Heart left ventricle (tissue), 16 donors: ENCODE results near the gene HOXC11. TPM values are rescaled to one million over a fixed set of nuclear protein-coding genes. Genes with fewer than 3 reads are reported as not detected.
A peak's percentile ranks its signal among the peaks of the same experiment; 100 is the strongest.

Experiments used
- ATAC-seq, 4 donors: fragments of 200-7000 bp; cut with Tn5 transposase; one replicate each; pipeline ENCODE4 v1.9.1; 2020 to 2022; ENCODE audit warnings: moderate library complexity in 4 of 4, mild to moderate bottlenecking in 3 of 4, moderate number of reproducible peaks in 1 of 4
- DNase-seq, 5 donors: peaks; one replicate each; pipeline ENCODE4 v3.0.0-alpha.2; 2020
- H3K27ac ChIP-seq, 12 donors: fragments of 200-600 bp; sonication (generic) in 4 of 12; one replicate each; pipeline versions ENCODE4 v1.5.0 to v1.8.0; 2016 to 2022; ENCODE audit warnings: mild to moderate bottlenecking in 2 of 12
- H3K27me3 ChIP-seq, 9 donors: fragments of 200-600 bp; sonication (generic) in 2 of 9; one replicate each; pipeline versions ENCODE4 v1.5.1 to v1.8.0; 2016 to 2022; ENCODE audit warnings: mild to moderate bottlenecking in 3 of 9
- H3K36me3 ChIP-seq, 9 donors: fragments of 200-600 bp; sonication (generic) in 2 of 9; one replicate each; pipeline versions ENCODE4 v1.5.0 to v1.8.0; 2018 to 2022; ENCODE audit warnings: mild to moderate bottlenecking in 2 of 9
- H3K4me1 ChIP-seq, 12 donors: fragments of 200-600 bp; sonication (generic) in 4 of 12; one replicate each; pipeline versions ENCODE4 v1.5.0 to v1.8.0; 2016 to 2022; ENCODE audit warnings: mild to moderate bottlenecking in 3 of 12
- H3K4me3 ChIP-seq, 12 donors: fragments of 200-600 bp; sonication (generic) in 4 of 12; one replicate each; pipeline versions ENCODE4 v1.5.0 to v1.8.0; 2017 to 2022; ENCODE audit warnings: mild to moderate bottlenecking in 9 of 12, moderate library complexity in 4 of 12
- H3K9me3 ChIP-seq, 12 donors: fragments of 200-600 bp; sonication (generic) in 4 of 12; one replicate each; pipeline versions ENCODE4 v1.5.0 to v1.8.0; 2016 to 2022; ENCODE audit warnings: mild to moderate bottlenecking in 1 of 12
- POLR2A ChIP-seq, 2 donors: fragments of 450-650 bp; IDR thresholded peaks; one replicate each; pipeline ENCODE4 v1.6.1; 2017; ENCODE audit warnings: antibody characterized with exemption in 2 of 2, mild to moderate bottlenecking in 2 of 2, moderate library complexity in 2 of 2
- WGBS, 4 donors: extraction: QIAGEN DNeasy Blood & Tissue Kit in 2 of 4; methylation state at CpG; one replicate each; pipeline versions ENCODE4 v1.1.5 to v1.1.7; 2013 to 2018; 5-methylcytosine and 5-hydroxymethylcytosine counted together
- intact Hi-C, 10 donors: fragments of 100-400 bp; cut with DNase I; formaldehyde crosslinking; loops; one replicate each; pipeline versions ENCODE4 v1.11.1 to v1.14.2; 2022
- polyA plus RNA-seq, 2 donors: library from polyadenylated mRNA; stranded (reverse); fragments of 200-250 nt; gene quantifications; one replicate each; pipeline ENCODE4 v1.2.3, GENCODE V29; 2013
- total RNA-seq, 9 donors: library from RNA; depleted of rRNA in 2 of 9; stranded (reverse); fragments of >200 nt in 2 of 9; fragmentation: NEBNext Ultra II Directional in 3 of 9; extraction: Animal tissue kit (Norgen Biotek cat#: 25700) in 3 of 9; gene quantifications; one replicate each; pipeline versions ENCODE4 v1.1.0 to v1.2.4, GENCODE V29; 2016 to 2023
- TF ChIP-seq, protein P1 (sequence below), 12 donors: fragments of 200-600 bp; sonication (generic) in 4 of 12; IDR thresholded peaks; one replicate each; pipeline versions ENCODE4 v1.5.0 to v1.8.0; 2018 to 2022; ENCODE audit warnings: antibody characterized with exemption in 12 of 12, mild to moderate bottlenecking in 5 of 12
- donor health status: ischemic (EF 13 %, LVEDD 7.1; RV severe dilation, severe dysfunction).
- donor health status: healthy with polysubstance abuse.
- donor health status: DM: no; HTN: yes; CAD: no.
- donor health status: DM: no; HTN: no; CAD: no.
- donor health status: ischemic (EF 25% LVEDD 6.9; RV normal size, moderate dysfunction).
- donor health status: ischemic (EF 25% LVEDD 5.7; RV mildly dilated, moderate dysfunction).
- donor health status: healthy.
- donor health status: DM: yes; HTN: yes; CAD: no.
- donor health status: ischemic (EF 35%, LVEDD 5.7; RV mildly dilated, moderate dysfunction).
- donor health status: nonischemic (EF 11% LVEDD 7.7; RV severe dilation, severe dysfunction).
- donor health status: DM: yes; HTN: yes; CAD: no.
- donor health status: PGD.
- donor health status: ischemic (EF 29% LVEDD 5.4; RV normal size, mild dysfunction).
- donor health status: nonischemic (EF 23%, LVEDD 6.1; RV moderate dilation, normal function).

Gene HOXC11
- total and polyA plus RNA-seq, 11 donors, result not detected

DNA sequence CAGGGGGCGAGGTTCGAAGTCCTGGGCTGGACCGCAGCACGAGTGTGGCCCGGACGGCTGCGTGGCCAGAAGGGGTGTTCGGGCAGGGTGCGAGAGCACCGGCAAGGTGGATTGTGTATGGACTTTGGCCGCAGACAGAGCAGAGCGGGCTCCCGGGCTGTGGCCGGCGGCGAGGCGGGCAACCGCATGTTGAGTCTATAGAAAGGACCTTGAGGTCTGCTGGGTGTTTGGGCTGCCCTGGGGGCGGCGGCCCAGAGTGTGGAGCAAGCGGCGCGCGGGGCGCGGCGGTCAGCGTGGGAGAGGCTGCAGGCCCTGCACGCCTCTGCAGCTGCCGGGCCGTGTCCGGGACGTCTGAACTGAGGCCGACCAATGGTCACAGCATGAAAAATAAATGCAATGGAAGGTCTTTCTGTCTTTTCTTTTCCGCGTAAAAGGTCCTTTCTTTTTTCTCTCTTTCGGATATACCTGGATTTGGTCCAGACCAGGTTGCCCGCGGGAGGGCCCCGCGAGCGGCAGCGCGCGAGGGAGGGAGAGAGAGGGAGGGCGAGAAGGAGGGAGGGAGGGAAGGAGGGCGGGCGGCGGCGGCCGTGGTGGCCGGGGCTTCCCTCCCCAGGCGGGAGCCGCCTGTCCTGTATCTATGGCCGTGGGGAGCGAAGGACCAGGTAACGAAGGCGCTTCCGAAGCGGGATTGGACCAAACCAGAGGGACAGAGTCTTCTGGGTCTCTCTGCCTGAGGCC, 21.5 kb downstream of the HOXC11 start:
- H3K4me3 ChIP-seq, result peak overlapping the region in 6 of 12 donors; percentile 2 to 63 (median 32)
- H3K9me3 ChIP-seq, result no peaks in the 10 kb centered on the region
- WGBS, 4 donors, result 4 to 8% (median 5%) methylated on average over 53 to 60 of the region's 60 CpGs
- intact Hi-C loops, result no loop called here
- peaks cover 0 to 37% (median 20%) of the 10 kb centered on the region in 12 donors for H3K4me1 ChIP-seq
- no peak for ATAC-seq
- no peak for TF ChIP-seq POLR2A (IDR thresholded peaks at IDR 0.05)
- TF ChIP-seq, protein P1, sequence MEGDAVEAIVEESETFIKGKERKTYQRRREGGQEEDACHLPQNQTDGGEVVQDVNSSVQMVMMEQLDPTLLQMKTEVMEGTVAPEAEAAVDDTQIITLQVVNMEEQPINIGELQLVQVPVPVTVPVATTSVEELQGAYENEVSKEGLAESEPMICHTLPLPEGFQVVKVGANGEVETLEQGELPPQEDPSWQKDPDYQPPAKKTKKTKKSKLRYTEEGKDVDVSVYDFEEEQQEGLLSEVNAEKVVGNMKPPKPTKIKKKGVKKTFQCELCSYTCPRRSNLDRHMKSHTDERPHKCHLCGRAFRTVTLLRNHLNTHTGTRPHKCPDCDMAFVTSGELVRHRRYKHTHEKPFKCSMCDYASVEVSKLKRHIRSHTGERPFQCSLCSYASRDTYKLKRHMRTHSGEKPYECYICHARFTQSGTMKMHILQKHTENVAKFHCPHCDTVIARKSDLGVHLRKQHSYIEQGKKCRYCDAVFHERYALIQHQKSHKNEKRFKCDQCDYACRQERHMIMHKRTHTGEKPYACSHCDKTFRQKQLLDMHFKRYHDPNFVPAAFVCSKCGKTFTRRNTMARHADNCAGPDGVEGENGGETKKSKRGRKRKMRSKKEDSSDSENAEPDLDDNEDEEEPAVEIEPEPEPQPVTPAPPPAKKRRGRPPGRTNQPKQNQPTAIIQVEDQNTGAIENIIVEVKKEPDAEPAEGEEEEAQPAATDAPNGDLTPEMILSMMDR (IDR thresholded peaks at IDR 0.05), result no peak
- H3K36me3 ChIP-seq, result no peaks in the 10 kb centered on the region
- H3K27ac ChIP-seq, result no peak overlapping the region
- peak in 1 of 5 donors; percentile 10 for DNase-seq
- H3K27me3 ChIP-seq, result peaks cover 85 to 100% (median 99%) of the 10 kb centered on the region in 9 donors

GRCh38 chr12:53995002-53995377, 22.1 kb downstream of the HOXC11 start:
- Histone ChIP-seq H3K4me3 (peak overlapping the region; percentile 19 to 63 (median 48)), H3K27ac (no peak overlapping the region), H3K27me3 (peaks cover 84 to 100% (median 100%) of the 10 kb centered on the region in 9 donors), H3K9me3 (no peaks in the 10 kb centered on the region), H3K36me3 (no peaks in the 10 kb centered on the region), H3K4me1 (peaks cover 0 to 42% (median 23%) of the 10 kb centered on the region in 12 donors)
- no peak for TF ChIP-seq POLR2A (IDR thresholded peaks at IDR 0.05)
- TF ChIP-seq, protein P1 (IDR thresholded peaks at IDR 0.05), result no peak
- WGBS, 4 donors, result 3 to 4% (median 3%) methylated on average over 17 of the region's 17 CpGs
- ATAC-seq, result peak in 1 of 4 donors; percentile 15
- intact Hi-C loops, result no loop called here
- DNase-seq, result peak in 1 of 5 donors; percentile 21

- 3 to 5% (median 3%) methylated on average over 35 to 48 of the region's 48 CpGs for WGBS, 4 donors
- intact Hi-C loops, result no loop called here
- H3K27me3 ChIP-seq, result peaks cover 85 to 100% (median 100%) of the 10 kb centered on the region in 9 donors
- ATAC-seq (peak in 3 of 4 donors; percentile 21 to 61 (median 50)), DNase-seq (peak in 1 of 5 donors; percentile 32)
- no peaks in the 10 kb centered on the region for H3K36me3 ChIP-seq
- H3K27ac ChIP-seq, result no peak overlapping the region
- H3K4me3 ChIP-seq, result peak overlapping the region; percentile 19 to 63 (median 48)
- no peak for TF ChIP-seq POLR2A (IDR thresholded peaks at IDR 0.05)
- TF ChIP-seq, protein P1 (IDR thresholded peaks at IDR 0.05), result no peak
- H3K4me1 ChIP-seq, result peaks cover 0 to 48% (median 29%) of the 10 kb centered on the region in 12 donors
- H3K9me3 ChIP-seq, result no peaks in the 10 kb centered on the region
These were observed 22.7 kb downstream of the HOXC11 start for GRCh38 chr12:53995378-53996239.
